Measurements from ENCODE around the gene DAP. TPM values are rescaled to one million over a fixed set of nuclear protein-coding genes. Genes with fewer than 3 reads are reported as not detected.

Gene DAP
- total RNA-seq, 1 experiment from 2014 or later = 108 TPM

GRCh38 chr5:10699987-10700386 lies 61.0 kb downstream of the DAP start:
- no peaks in the 10 kb centered on the region for H3K27me3 ChIP-seq (ENCODE audit: control insufficient read depth, insufficient read depth, low read length)
- in situ Hi-C loops (cut with HindIII; ENCODE audit: low pct_unique_long_range_greater_than_20kb, low sequenced_read_pairs) (no loop called here), intact Hi-C loops (cut with micrococcal nuclease; ENCODE audit: unreplicated experiment) (loop anchor here (5.0 to 10.0 kb wide), 3 partner anchors 165 to 1322 kb away; no protein-coding TSS in a partner anchor)
- POLR2A ChIA-PET = no interaction called here
- CTCF ChIA-PET = interaction anchor here (0.6 kb wide), 1 partner anchor 78 kb away, joined by 3 read pairs; no protein-coding TSS in a partner anchor
- H3K9me3 ChIP-seq (ENCODE audit: control insufficient read depth, insufficient read depth, low read depth, low read length) = no peaks in the 10 kb centered on the region
- no peaks in the 10 kb centered on the region for H3K36me3 ChIP-seq (ENCODE audit: control insufficient read depth, insufficient read depth, low read length)
- ATAC-seq (no peak), DNase-seq (ENCODE audit: low read depth, low spot score) (no peak)
- H3K27ac ChIP-seq (ENCODE audit: low read length) = no peak overlapping the region
- H3K4me3 ChIP-seq (ENCODE audit: low read depth in 2 of 2, low read length in 2 of 2) = no peak overlapping the region
- BruUV-seq (replicated peaks) = no TSS peak
- H3K4me1 ChIP-seq (ENCODE audit: control insufficient read depth, insufficient read depth, low read length) = peaks cover 19% of the 10 kb centered on the region
- TF ChIP-seq REST (IDR thresholded peaks at IDR 0.05; ENCODE audit: insufficient read depth in 1 of 2, low read depth in 2 of 2, low read length in 1 of 2) = no peak
- TF ChIP-seq CTCF (IDR thresholded peaks at IDR 0.05) = no peak
- no peak for TF ChIP-seq SIN3A (IDR thresholded peaks at IDR 0.05; ENCODE audit: borderline replicate concordance, insufficient read depth, low read depth, low read length)
- TF ChIP-seq TCF7L2 (IDR thresholded peaks at IDR 0.05; ENCODE audit: low read depth, low read length) = no peak
- no peak for TF ChIP-seq POLR2AphosphoS5 (IDR thresholded peaks at IDR 0.05; ENCODE audit: low read depth, low read length)

GRCh38 chr5:10699281-10699874 lies 61.7 kb downstream of the DAP start:
- no peak for ATAC-seq
- H3K4me3 ChIP-seq (ENCODE audit: low read depth in 2 of 2, low read length in 2 of 2) = no peak overlapping the region
- intact Hi-C loops (cut with micrococcal nuclease; ENCODE audit: unreplicated experiment) (loop anchor here (5.0 to 10.0 kb wide), 3 partner anchors 165 to 1323 kb away; no protein-coding TSS in a partner anchor), in situ Hi-C loops (cut with HindIII; ENCODE audit: low pct_unique_long_range_greater_than_20kb, low sequenced_read_pairs) (no loop called here)
- DNase-seq (ENCODE audit: low read depth, low spot score) = no peak
- H3K9me3 ChIP-seq (ENCODE audit: control insufficient read depth, insufficient read depth, low read depth, low read length) = no peaks in the 10 kb centered on the region
- TF ChIP-seq CTCF (IDR thresholded peaks at IDR 0.05) (no peak), SIN3A (IDR thresholded peaks at IDR 0.05; ENCODE audit: borderline replicate concordance, insufficient read depth, low read depth, low read length) (no peak), REST (IDR thresholded peaks at IDR 0.05; ENCODE audit: insufficient read depth in 1 of 2, low read depth in 2 of 2, low read length in 1 of 2) (no peak), TCF7L2 (IDR thresholded peaks at IDR 0.05; ENCODE audit: low read depth, low read length) (no peak), POLR2AphosphoS5 (IDR thresholded peaks at IDR 0.05; ENCODE audit: low read depth, low read length) (no peak)
- ChIA-PET POLR2A (no interaction called here), CTCF (no interaction called here)
- no peaks in the 10 kb centered on the region for H3K36me3 ChIP-seq (ENCODE audit: control insufficient read depth, insufficient read depth, low read length)
- H3K4me1 ChIP-seq (ENCODE audit: control insufficient read depth, insufficient read depth, low read length) = peaks cover 16% of the 10 kb centered on the region
- H3K27me3 ChIP-seq (ENCODE audit: control insufficient read depth, insufficient read depth, low read length) = no peaks in the 10 kb centered on the region
- BruUV-seq (replicated peaks) = no TSS peak
- no peak overlapping the region for H3K27ac ChIP-seq (ENCODE audit: low read length)
